SK-MEL-5 (cell line): ENCODE data around the gene UBE4A. TPM values are rescaled to one million over a fixed set of nuclear protein-coding genes. Genes with fewer than 3 reads are reported as not detected.

Experiments
- DNase-seq: peaks from one replicate; pipeline ENCODE4 v3.0.0-alpha.2; 2016; ENCODE audit warnings: low read depth, low spot score
- in situ Hi-C: cut with HindIII; loops from 2 replicates; pipeline ENCODE4 v1.10.0; 2016; ENCODE audit warnings: low sequenced_read_pairs, high pct_unique_total_duplicates, low pct_unique_long_range_greater_than_20kb
- total RNA-seq: library from RNA; depleted of rRNA; stranded (reverse); fragments of >200 nt; shearing (Covaris generic); gene quantifications from 2 replicates; pipeline ENCODE4 v1.2.3, GENCODE V29; 2014

The UBE4A gene
- total RNA-seq, 1 experiment from 2014 or later, result 51.1 TPM

- no peak for DNase-seq
Measured at GRCh38 chr11:118417801-118418200, 58.4 kb downstream of the UBE4A start.

GRCh38 chr11:118418766-118419165 lies 59.4 kb downstream of the UBE4A start:
- no peak for DNase-seq
- in situ Hi-C loops, result no loop called here

More at GRCh38 chr11:118417801-118418200, 58.4 kb downstream of the UBE4A start:
- in situ Hi-C loops, result no loop called here

- DNase-seq, result no peak
- in situ Hi-C loops, result no loop called here
Measured at GRCh38 chr11:118427707-118428106, 68.3 kb downstream of the UBE4A start.

- in situ Hi-C loops, result no loop called here
- peak; percentile 16 for DNase-seq
Measured at GRCh38 chr11:118430956-118431355, 71.6 kb downstream of the UBE4A start.

GRCh38 chr11:118434123-118434552 lies 74.7 kb downstream of the UBE4A start:
- in situ Hi-C loops, result no loop called here

GRCh38 chr11:118434553-118435289 lies 75.3 kb downstream of the UBE4A start:
- DNase-seq, result peak; percentile 20

More at GRCh38 chr11:118434123-118434552, 74.7 kb downstream of the UBE4A start:
- no peak for DNase-seq

GRCh38 chr11:118435290-118435892 lies 76.0 kb downstream of the UBE4A start:
- DNase-seq, result peak; percentile 47
- in situ Hi-C loops, result no loop called here

More at GRCh38 chr11:118434553-118435289, 75.3 kb downstream of the UBE4A start:
- in situ Hi-C loops, result no loop called here

GRCh38 chr11:118435893-118436624 lies 76.7 kb downstream of the UBE4A start, which contains the start of gene KMT2A:
KMT2A (plus strand) TSS chr11:118436492; CDS start chr11:118436513, 21 bp downstream.
- peak; percentile 92 for DNase-seq
- in situ Hi-C loops, result no loop called here

- no peak for DNase-seq
- in situ Hi-C loops, result no loop called here
Measured at GRCh38 chr11:118436639-118437207, 77.3 kb downstream of the UBE4A start.

- in situ Hi-C loops, result no loop called here
- no peak for DNase-seq
Measured at GRCh38 chr11:118437208-118438125, 78.1 kb downstream of the UBE4A start.

- in situ Hi-C loops, result no loop called here
- peak; percentile 72 for DNase-seq
Measured at GRCh38 chr11:118438314-118438931, 79.0 kb downstream of the UBE4A start.

GRCh38 chr11:118439646-118440045 lies 80.2 kb downstream of the UBE4A start:
- in situ Hi-C loops, result no loop called here
- no peak for DNase-seq

GRCh38 chr11:118441770-118442275 lies 82.4 kb downstream of the UBE4A start:
- no peak for DNase-seq
- in situ Hi-C loops, result no loop called here

- in situ Hi-C loops, result no loop called here
- DNase-seq, result no peak
Measured at GRCh38 chr11:118442301-118442700, 82.9 kb downstream of the UBE4A start.

- in situ Hi-C loops, result no loop called here
Measured at GRCh38 chr11:118442908-118443589, 83.6 kb downstream of the UBE4A start.

More at GRCh38 chr11:118442908-118443589, 83.6 kb downstream of the UBE4A start:
- no peak for DNase-seq
